Upper lobe of left lung (tissue), 4 donors: Measurements from ENCODE around the gene TMEM132C.

ENCODE experiments used
- POLR2A ChIP-seq, 4 donors: fragments of 450-650 bp; IDR thresholded peaks; one replicate each; pipeline ENCODE4 v1.5.1; 2016 to 2017; ENCODE audit warnings: antibody characterized with exemption in 4 of 4, mild to moderate bottlenecking in 2 of 4
- TF ChIP-seq, protein P1 (sequence below), 6 experiments: fragments of 450-650 bp in 4 of 6; fragments of 200-600 bp in 2 of 6; sonication (generic) in 2 of 6; IDR thresholded peaks; one replicate each; pipeline ENCODE4 v1.5.1; 2016 to 2019; ENCODE audit warnings: antibody characterized with exemption in 6 of 6

DNA sequence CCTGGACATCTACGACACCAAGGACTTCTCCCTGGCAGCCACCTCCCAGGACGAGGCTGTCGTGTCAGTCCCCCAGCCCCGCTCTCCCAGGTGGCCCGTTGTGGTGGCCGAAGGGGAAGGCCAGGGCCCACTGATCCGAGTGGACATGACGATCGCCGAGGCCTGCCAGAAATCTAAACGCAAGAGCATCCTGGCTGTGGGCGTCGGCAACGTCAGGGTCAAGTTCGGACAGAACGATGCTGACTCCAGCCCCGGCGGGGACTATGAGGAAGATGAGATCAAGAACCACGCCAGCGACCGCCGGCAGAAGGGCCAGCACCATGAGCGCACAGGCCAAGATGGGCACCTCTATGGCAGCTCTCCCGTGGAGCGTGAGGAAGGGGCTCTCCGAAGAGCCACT, 438.2 kb downstream of the TMEM132C start:
- TF ChIP-seq, protein P1, sequence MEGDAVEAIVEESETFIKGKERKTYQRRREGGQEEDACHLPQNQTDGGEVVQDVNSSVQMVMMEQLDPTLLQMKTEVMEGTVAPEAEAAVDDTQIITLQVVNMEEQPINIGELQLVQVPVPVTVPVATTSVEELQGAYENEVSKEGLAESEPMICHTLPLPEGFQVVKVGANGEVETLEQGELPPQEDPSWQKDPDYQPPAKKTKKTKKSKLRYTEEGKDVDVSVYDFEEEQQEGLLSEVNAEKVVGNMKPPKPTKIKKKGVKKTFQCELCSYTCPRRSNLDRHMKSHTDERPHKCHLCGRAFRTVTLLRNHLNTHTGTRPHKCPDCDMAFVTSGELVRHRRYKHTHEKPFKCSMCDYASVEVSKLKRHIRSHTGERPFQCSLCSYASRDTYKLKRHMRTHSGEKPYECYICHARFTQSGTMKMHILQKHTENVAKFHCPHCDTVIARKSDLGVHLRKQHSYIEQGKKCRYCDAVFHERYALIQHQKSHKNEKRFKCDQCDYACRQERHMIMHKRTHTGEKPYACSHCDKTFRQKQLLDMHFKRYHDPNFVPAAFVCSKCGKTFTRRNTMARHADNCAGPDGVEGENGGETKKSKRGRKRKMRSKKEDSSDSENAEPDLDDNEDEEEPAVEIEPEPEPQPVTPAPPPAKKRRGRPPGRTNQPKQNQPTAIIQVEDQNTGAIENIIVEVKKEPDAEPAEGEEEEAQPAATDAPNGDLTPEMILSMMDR (IDR thresholded peaks at IDR 0.05), result no peak
- no peak for TF ChIP-seq POLR2A (IDR thresholded peaks at IDR 0.05)
